BLaER1 treated with 17β-estradiol and CSF1 and Interleukin-3, amounts not matched to agents 10 nM and 100 nM (cell line): ENCODE measurements around the gene N4BP2.

Experiments used
- H3K27ac ChIP-seq, 11 experiments: shearing (Covaris generic); formaldehyde crosslinking; 2 replicates each; pipeline ENCODE4 v1.8.1; 2022
- H3K27me3 ChIP-seq, 11 experiments: shearing (Covaris generic); formaldehyde crosslinking; 2 replicates each; pipeline ENCODE4 v1.8.1; 2022
- H3K36me3 ChIP-seq, 11 experiments: shearing (Covaris generic); formaldehyde crosslinking; 2 replicates each; pipeline ENCODE4 v1.8.1; 2022
- H3K4me1 ChIP-seq, 10 experiments: shearing (Covaris generic); formaldehyde crosslinking; 2 replicates each; pipeline ENCODE4 v1.8.1; 2022
- H3K4me2 ChIP-seq, 11 experiments: shearing (Covaris generic); formaldehyde crosslinking; 2 replicates each; pipeline ENCODE4 v1.8.1; 2022
- H3K4me3 ChIP-seq, 10 experiments: shearing (Covaris generic); formaldehyde crosslinking; 2 replicates each; pipeline ENCODE4 v1.8.1; 2022
- H3K9ac ChIP-seq, 11 experiments: shearing (Covaris generic); formaldehyde crosslinking; 2 replicates each; pipeline ENCODE4 v1.8.1; 2022
- H3K9me3 ChIP-seq, 11 experiments: shearing (Covaris generic); formaldehyde crosslinking; replicated peaks in 1 of 11; 2 replicates each; pipeline ENCODE4 v1.8.1; 2022
- H4K20me1 ChIP-seq, 11 experiments: shearing (Covaris generic); formaldehyde crosslinking; 2 replicates each; pipeline ENCODE4 v1.8.1; 2022
- Cebpa-rat ChIP-seq, 11 experiments: shearing (Covaris generic); IDR thresholded peaks; 2 replicates each; pipeline ENCODE4 v1.8.1; 2022

Gene N4BP2

GRCh38 chr4:40206426-40206825 is 149.8 kb downstream of the N4BP2 start:
- no peaks in the 10 kb centered on the region for H3K27me3 ChIP-seq
- peak overlapping the region; percentile 76 to 91 (median 82) for H3K27ac ChIP-seq
- H3K4me3 ChIP-seq: peak overlapping the region in 9 of 10 experiments; percentile 4 to 56 (median 45); a peak in 13 of 20 replicates
- H4K20me1 ChIP-seq: peaks cover 0 to 37% (median 0%) of the 10 kb centered on the region in 11 experiments; a peak in 9 of 22 replicates
- peak overlapping the region; percentile 49 to 78 (median 68); a peak in 21 of 22 replicates for H3K9ac ChIP-seq
- peaks cover 60 to 72% (median 64%) of the 10 kb centered on the region in 10 experiments for H3K4me1 ChIP-seq
- no peak for TF ChIP-seq Cebpa-rat (IDR thresholded peaks at IDR 0.05)
- peak overlapping the region; percentile 78 to 98 (median 92) for H3K4me2 ChIP-seq
- peaks cover 3 to 22% (median 12%) of the 10 kb centered on the region in 11 experiments; a peak in 14 of 22 replicates for H3K36me3 ChIP-seq
- peaks cover 0 to 3% (median 0%) of the 10 kb centered on the region in 11 experiments; a peak in 1 of 22 replicates for H3K9me3 ChIP-seq
